Measurements from ENCODE around the gene TMEM204.

DNA sequence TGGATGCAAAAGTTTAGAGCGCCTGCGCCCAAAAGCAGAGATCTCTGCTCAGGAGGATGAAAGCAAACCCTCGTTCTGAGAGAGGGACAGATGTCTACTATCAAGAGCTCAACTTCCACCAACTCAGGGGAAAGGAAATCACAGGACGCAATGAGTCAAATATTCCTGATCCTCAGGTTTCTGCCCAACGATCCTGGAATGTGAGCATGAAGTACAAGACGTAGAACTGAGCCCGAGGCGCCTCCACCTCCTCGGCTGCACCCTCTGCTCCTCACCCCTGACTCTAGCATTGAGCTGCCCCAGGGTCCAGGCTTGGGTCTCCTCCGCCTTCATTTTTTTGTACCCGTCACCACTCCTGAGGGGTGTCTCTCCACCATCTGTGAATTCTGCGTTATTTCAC is 63.0 kb downstream of the TMEM204 start:
- TF ChIP-seq CTCF (IDR thresholded peaks at IDR 0.05 in 4 of 5, conservative IDR thresholded peaks at IDR 0.05 in 1 of 5) (no peak), POLR2A (IDR thresholded peaks at IDR 0.05) (no peak)
